SK-N-SH treated with all-trans-retinoic acid at 6 μM for 48 hours (cell line): ENCODE measurements around the gene CSNK1A1L.
"Not testable (repeated sequence)": the region's sequence is repeated elsewhere in the genome, so short reads cannot be mapped to it uniquely, and the experiment has no call there.

Experiments
- ARNTL ChIP-seq: fragments of 450-650 bp; formaldehyde crosslinking; IDR thresholded peaks from 2 replicates; pipeline ENCODE4 v1.5.0; 2020; ENCODE audit warnings: low read depth, mild to moderate bottlenecking, moderate library complexity, borderline replicate concordance
- BACH2 ChIP-seq: fragments of 250-450 bp; sonication (Bioruptor Pico); IDR thresholded peaks from 2 replicates; pipeline ENCODE4 v1.9.0; 2021; ENCODE audit warnings: mild to moderate bottlenecking, borderline replicate concordance
- ISL1 ChIP-seq: fragments of 250-450 bp; sonication (Bioruptor Pico); IDR thresholded peaks from 2 replicates; pipeline ENCODE4 v2.1.2; 2022; ENCODE audit warnings: mild to moderate bottlenecking, moderate library complexity
- OSR1 ChIP-seq: fragments of 250-450 bp; sonication (Bioruptor Pico); IDR thresholded peaks from 2 replicates; pipeline ENCODE4 v1.8.0; 2022; ENCODE audit warnings: moderate library complexity, mild to moderate bottlenecking, inconsistent platforms
- TOX ChIP-seq: fragments of 250-450 bp; sonication (Bioruptor Pico); IDR thresholded peaks from 2 replicates; pipeline ENCODE4 v1.8.0; 2021; ENCODE audit warnings: mild to moderate bottlenecking, moderate library complexity, borderline replicate concordance
- ZC3H10 ChIP-seq: fragments of 250-450 bp; sonication (Bioruptor Pico); IDR thresholded peaks from 2 replicates; pipeline ENCODE4 v1.5.1; 2021; ENCODE audit warnings: mild to moderate bottlenecking, moderate library complexity
- ZFP30 ChIP-seq: fragments of 450-650 bp; formaldehyde crosslinking; IDR thresholded peaks from 2 replicates; pipeline ENCODE4 v1.5.0; 2022; ENCODE audit warnings: mild to moderate bottlenecking, moderate library complexity
- ZNF565 ChIP-seq: fragments of 450-650 bp; formaldehyde crosslinking; conservative IDR thresholded peaks from 2 replicates; pipeline ENCODE4 v1.5.0; 2020; ENCODE audit warnings: low read depth, mild to moderate bottlenecking, moderate library complexity
- ZNF8 ChIP-seq: fragments of 450-650 bp; formaldehyde crosslinking; IDR thresholded peaks from 2 replicates; pipeline ENCODE4 v1.5.0; 2020; ENCODE audit warnings: mild to moderate bottlenecking, moderate library complexity
- TF ChIP-seq, protein P1 (sequence below): fragments of 250-450 bp; sonication (Bioruptor Pico); IDR thresholded peaks from 2 replicates; pipeline ENCODE4 v1.5.1; 2021; ENCODE audit warnings: mild to moderate bottlenecking, moderate library complexity
- TF ChIP-seq, protein P2 (sequence below): fragments of 250-450 bp; sonication (Bioruptor Pico); IDR thresholded peaks from 2 replicates; pipeline ENCODE4 v1.8.0; 2021; ENCODE audit warnings: low read depth, mild to moderate bottlenecking, moderate library complexity, borderline replicate concordance
- TF ChIP-seq, protein P3 (sequence below): fragments of 250-450 bp; sonication (Bioruptor Pico); IDR thresholded peaks from 2 replicates; pipeline ENCODE4 v1.8.0; 2020; ENCODE audit warnings: mild to moderate bottlenecking, moderate library complexity, borderline replicate concordance
- TF ChIP-seq, protein P4 (sequence below): fragments of 250-450 bp; sonication (Bioruptor Pico); IDR thresholded peaks from 2 replicates; pipeline ENCODE4 v1.5.0; 2020; ENCODE audit warnings: mild to moderate bottlenecking, moderate library complexity
- TF ChIP-seq, protein P5 (sequence below): fragments of 250-450 bp; sonication (Bioruptor Pico); IDR thresholded peaks from 2 replicates; pipeline ENCODE4 v1.5.1; 2020; ENCODE audit warnings: low read depth, mild to moderate bottlenecking, moderate library complexity

DNA sequence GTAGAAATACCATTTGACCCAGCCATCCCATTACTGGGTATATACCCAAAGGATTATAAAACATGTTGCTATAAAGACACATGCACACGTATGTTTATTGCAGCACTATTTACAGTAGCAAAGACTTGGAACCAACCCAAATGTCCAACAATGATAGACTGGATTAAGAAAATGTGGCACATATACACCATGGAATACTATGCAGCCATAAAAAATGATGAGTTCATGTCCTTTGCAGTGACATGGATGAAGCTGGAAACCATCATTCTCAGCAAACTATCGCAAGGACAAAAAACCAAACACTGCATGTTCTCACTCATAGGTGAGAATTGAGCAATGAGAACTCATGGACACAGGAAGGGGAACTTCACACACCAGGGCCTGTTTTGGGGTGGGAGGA is 49.2 kb downstream of the CSNK1A1L start:
- TF ChIP-seq, protein P1, sequence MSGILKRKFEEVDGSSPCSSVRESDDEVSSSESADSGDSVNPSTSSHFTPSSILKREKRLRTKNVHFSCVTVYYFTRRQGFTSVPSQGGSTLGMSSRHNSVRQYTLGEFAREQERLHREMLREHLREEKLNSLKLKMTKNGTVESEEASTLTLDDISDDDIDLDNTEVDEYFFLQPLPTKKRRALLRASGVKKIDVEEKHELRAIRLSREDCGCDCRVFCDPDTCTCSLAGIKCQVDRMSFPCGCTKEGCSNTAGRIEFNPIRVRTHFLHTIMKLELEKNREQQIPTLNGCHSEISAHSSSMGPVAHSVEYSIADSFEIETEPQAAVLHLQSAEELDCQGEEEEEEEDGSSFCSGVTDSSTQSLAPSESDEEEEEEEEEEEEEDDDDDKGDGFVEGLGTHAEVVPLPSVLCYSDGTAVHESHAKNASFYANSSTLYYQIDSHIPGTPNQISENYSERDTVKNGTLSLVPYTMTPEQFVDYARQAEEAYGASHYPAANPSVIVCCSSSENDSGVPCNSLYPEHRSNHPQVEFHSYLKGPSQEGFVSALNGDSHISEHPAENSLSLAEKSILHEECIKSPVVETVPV (CRISPR knock-in tag) = not testable (repeated sequence)
- peak; percentile 57 for TF ChIP-seq ZNF8 (CRISPR knock-in tag)
- not testable (repeated sequence) for TF ChIP-seq BACH2; ISL1; ZC3H10 (CRISPR knock-in tag); ZFP30; ARNTL (CRISPR knock-in tag); ZNF565 (CRISPR knock-in tag); TOX (CRISPR knock-in tag); OSR1 (CRISPR knock-in tag)
- TF ChIP-seq, protein P2, sequence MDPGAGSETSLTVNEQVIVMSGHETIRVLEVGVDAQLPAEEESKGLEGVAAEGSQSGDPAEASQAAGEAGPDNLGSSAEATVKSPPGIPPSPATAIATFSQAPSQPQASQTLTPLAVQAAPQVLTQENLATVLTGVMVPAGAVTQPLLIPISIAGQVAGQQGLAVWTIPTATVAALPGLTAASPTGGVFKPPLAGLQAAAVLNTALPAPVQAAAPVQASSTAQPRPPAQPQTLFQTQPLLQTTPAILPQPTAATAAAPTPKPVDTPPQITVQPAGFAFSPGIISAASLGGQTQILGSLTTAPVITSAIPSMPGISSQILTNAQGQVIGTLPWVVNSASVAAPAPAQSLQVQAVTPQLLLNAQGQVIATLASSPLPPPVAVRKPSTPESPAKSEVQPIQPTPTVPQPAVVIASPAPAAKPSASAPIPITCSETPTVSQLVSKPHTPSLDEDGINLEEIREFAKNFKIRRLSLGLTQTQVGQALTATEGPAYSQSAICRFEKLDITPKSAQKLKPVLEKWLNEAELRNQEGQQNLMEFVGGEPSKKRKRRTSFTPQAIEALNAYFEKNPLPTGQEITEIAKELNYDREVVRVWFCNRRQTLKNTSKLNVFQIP (CRISPR knock-in tag) = not testable (repeated sequence)
- TF ChIP-seq, protein P3, sequence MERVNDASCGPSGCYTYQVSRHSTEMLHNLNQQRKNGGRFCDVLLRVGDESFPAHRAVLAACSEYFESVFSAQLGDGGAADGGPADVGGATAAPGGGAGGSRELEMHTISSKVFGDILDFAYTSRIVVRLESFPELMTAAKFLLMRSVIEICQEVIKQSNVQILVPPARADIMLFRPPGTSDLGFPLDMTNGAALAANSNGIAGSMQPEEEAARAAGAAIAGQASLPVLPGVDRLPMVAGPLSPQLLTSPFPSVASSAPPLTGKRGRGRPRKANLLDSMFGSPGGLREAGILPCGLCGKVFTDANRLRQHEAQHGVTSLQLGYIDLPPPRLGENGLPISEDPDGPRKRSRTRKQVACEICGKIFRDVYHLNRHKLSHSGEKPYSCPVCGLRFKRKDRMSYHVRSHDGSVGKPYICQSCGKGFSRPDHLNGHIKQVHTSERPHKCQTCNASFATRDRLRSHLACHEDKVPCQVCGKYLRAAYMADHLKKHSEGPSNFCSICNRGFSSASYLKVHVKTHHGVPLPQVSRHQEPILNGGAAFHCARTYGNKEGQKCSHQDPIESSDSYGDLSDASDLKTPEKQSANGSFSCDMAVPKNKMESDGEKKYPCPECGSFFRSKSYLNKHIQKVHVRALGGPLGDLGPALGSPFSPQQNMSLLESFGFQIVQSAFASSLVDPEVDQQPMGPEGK = not testable (repeated sequence)
- TF ChIP-seq, protein P4, sequence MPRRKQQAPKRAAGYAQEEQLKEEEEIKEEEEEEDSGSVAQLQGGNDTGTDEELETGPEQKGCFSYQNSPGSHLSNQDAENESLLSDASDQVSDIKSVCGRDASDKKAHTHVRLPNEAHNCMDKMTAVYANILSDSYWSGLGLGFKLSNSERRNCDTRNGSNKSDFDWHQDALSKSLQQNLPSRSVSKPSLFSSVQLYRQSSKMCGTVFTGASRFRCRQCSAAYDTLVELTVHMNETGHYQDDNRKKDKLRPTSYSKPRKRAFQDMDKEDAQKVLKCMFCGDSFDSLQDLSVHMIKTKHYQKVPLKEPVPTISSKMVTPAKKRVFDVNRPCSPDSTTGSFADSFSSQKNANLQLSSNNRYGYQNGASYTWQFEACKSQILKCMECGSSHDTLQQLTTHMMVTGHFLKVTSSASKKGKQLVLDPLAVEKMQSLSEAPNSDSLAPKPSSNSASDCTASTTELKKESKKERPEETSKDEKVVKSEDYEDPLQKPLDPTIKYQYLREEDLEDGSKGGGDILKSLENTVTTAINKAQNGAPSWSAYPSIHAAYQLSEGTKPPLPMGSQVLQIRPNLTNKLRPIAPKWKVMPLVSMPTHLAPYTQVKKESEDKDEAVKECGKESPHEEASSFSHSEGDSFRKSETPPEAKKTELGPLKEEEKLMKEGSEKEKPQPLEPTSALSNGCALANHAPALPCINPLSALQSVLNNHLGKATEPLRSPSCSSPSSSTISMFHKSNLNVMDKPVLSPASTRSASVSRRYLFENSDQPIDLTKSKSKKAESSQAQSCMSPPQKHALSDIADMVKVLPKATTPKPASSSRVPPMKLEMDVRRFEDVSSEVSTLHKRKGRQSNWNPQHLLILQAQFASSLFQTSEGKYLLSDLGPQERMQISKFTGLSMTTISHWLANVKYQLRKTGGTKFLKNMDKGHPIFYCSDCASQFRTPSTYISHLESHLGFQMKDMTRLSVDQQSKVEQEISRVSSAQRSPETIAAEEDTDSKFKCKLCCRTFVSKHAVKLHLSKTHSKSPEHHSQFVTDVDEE (CRISPR knock-in tag) = not testable (repeated sequence)
- TF ChIP-seq, protein P5, sequence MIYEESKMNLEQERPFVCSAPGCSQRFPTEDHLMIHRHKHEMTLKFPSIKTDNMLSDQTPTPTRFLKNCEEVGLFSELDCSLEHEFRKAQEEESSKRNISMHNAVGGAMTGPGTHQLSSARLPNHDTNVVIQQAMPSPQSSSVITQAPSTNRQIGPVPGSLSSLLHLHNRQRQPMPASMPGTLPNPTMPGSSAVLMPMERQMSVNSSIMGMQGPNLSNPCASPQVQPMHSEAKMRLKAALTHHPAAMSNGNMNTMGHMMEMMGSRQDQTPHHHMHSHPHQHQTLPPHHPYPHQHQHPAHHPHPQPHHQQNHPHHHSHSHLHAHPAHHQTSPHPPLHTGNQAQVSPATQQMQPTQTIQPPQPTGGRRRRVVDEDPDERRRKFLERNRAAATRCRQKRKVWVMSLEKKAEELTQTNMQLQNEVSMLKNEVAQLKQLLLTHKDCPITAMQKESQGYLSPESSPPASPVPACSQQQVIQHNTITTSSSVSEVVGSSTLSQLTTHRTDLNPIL = not testable (repeated sequence)
